RWPE1 (cell line): ENCODE measurements around the gene PANK4.

Experiments
- CTCF ChIA-PET: fragments of 350-600 bp; sonication (Branson Sonifier 250); formaldehyde crosslinking; extraction: SDS; loops from one replicate; lab custom pipeline; 2021; lab: Yijun Ruan, JAX
- POLR2A ChIA-PET: fragments of 400-600 bp; formaldehyde crosslinking; extraction: SDS; loops from one replicate; lab custom pipeline; 2020; ENCODE audit warnings: antibody characterized with exemption; ENCODE audit not compliant: low non-redundant PET; lab: Yijun Ruan, JAX
- DNase-seq: peaks from one replicate; pipeline ENCODE4 v3.0.0; 2012; ENCODE audit warnings: low spot score
- H3K27ac ChIP-seq: fragments of 450-650 bp; 2 replicates; pipeline ENCODE4 v1.5.1; 2017
- CTCF ChIP-seq: fragments of 450-650 bp; conservative IDR thresholded peaks from 2 replicates; pipeline ENCODE4 v1.5.1; 2017; ENCODE audit warnings: low read depth, mild to moderate bottlenecking

Gene PANK4

GRCh38 chr1:2494323-2494693 is 32.1 kb downstream of the PANK4 start:
- DNase-seq = peak; percentile 92
- POLR2A ChIA-PET = no interaction called here
- TF ChIP-seq CTCF = no peak
- H3K27ac ChIP-seq = peak overlapping the region; percentile 89
- CTCF ChIA-PET = no interaction called here

- ChIA-PET POLR2A (no interaction called here), CTCF (no interaction called here)
- no peak for TF ChIP-seq CTCF
- DNase-seq = no peak
- peak overlapping the region; percentile 89 for H3K27ac ChIP-seq
These were observed 32.6 kb downstream of the PANK4 start for GRCh38 chr1:2493691-2494322.

- no peak for TF ChIP-seq CTCF
- peak overlapping the region; percentile 89 for H3K27ac ChIP-seq
- POLR2A ChIA-PET = no interaction called here
- DNase-seq = no peak
- CTCF ChIA-PET = no interaction called here
These were observed 33.2 kb downstream of the PANK4 start for GRCh38 chr1:2493218-2493617.

- peak overlapping the region; percentile 15; the same call in 1 of the 2 replicates for H3K27ac ChIP-seq
- DNase-seq = no peak
- POLR2A ChIA-PET = no interaction called here
- TF ChIP-seq CTCF = no peak
- CTCF ChIA-PET = interaction anchor here (0.5 to 0.7 kb wide), 2 partner anchors 37 to 999 kb away, joined by 3 to 5 read pairs; no protein-coding TSS in a partner anchor
These were observed 34.3 kb downstream of the PANK4 start for GRCh38 chr1:2492091-2492490.

GRCh38 chr1:2489615-2490014 is 36.8 kb downstream of the PANK4 start:
- DNase-seq = no peak
- CTCF ChIA-PET = interaction anchor here (0.5 to 0.6 kb wide), 2 partner anchors 388 to 697 kb away, joined by 3 to 5 read pairs; no protein-coding TSS in a partner anchor
- POLR2A ChIA-PET = interaction anchor here (0.6 kb wide), 1 partner anchor 52 kb away, joined by 3 read pairs; no protein-coding TSS in a partner anchor
- no peak overlapping the region for H3K27ac ChIP-seq
- no peak for TF ChIP-seq CTCF

- POLR2A ChIA-PET = interaction anchor here (0.9 kb wide), 1 partner anchor 37 kb away, joined by 3 read pairs; no protein-coding TSS in a partner anchor
- CTCF ChIA-PET = interaction anchor here (0.7 kb wide), 1 partner anchor 9 kb away, joined by 3 read pairs; no protein-coding TSS in a partner anchor
- TF ChIP-seq CTCF = no peak
- no peak for DNase-seq
- H3K27ac ChIP-seq = no peak overlapping the region
These were observed 37.7 kb downstream of the PANK4 start for GRCh38 chr1:2488688-2489087.
